NOMO-1 (cell line): ENCODE results near the gene SLC9A9.
A peak's percentile ranks its signal among the peaks of the same experiment; 100 is the strongest.
"Not testable (repeated sequence)": the region's sequence is repeated elsewhere in the genome, so short reads cannot be mapped to it uniquely, and the experiment has no call there.

Experiments used
- DNase-seq, 2 experiments: peaks; one replicate each; lab custom pipeline; 2025; ENCODE audit not compliant: unreplicated experiment in 2 of 2; lab: John Stamatoyannopoulos, UW

Gene SLC9A9

DNA sequence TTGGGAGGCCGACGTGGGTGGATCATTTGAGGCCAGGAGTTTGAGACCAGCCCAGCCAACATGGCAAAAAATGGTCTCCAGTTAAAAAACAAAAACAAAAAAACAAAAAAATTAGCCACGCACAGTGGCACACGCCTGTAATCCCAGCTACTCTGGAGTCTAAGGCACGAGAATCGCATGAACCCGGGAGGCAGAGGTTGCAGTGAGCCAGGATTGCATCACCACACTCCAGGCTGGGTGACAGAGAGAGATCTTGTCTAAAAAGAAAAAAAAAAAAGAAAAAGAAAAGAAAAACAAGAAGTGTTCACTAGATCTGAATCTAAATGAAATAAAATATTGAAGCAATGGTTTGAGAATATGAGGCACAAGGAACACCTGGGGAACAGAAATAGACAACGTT is 36.7 kb downstream of the SLC9A9 start:
- DNase-seq: peak; percentile 11 to 18

DNA sequence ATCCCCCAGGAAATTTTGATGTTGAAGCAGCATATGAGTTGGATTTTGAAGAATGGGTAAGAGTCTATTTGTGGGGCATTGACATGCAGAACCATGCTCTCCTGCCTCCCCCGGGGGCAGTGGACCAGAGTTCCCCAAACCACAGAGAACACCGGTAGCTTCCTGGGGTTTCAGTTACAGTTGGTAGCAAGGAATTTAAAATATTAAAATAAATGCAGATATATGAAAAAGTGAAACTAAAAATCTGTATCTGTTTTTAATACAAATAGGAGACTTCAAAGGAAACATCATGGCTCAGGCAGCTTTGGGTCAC is 37.4 kb downstream of the SLC9A9 start:
- peak in 1 of 2 experiments; percentile 6 for DNase-seq

DNA sequence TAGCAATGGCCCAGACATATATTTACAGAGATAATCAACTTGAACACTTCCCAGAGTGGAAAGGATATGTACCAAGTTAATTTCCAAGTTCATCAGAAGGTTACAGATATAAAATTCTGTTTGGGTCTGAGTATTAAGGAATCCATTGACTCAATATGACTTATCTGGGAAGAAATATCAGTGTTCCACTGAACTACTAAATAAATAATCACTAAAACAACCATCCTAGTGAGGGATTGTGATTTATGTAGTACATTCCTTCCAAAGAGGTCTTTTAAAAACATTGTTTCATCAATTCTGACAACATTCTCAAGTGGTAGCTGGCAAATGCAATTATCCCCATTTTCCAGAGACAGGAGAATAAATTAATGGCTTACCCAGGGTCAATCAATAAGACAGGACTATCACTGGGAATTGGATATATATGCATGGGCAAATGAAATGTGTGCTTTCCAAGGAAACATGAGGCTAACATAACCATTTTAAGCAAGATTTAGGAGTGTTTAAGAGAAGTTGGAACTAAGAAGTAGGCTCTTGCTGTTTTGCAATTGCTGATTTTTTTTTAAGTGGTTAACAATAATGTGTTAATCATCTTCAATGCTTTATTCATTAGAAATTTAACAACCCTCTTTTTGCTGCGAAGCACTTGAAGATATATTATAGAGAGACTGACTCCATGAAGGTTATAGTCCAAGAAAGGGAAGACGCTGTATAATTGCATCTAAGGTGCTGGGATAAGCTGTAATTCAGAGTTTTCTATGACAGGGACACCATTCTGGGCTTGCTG is 37.9 kb downstream of the SLC9A9 start:
- no peak for DNase-seq

DNA sequence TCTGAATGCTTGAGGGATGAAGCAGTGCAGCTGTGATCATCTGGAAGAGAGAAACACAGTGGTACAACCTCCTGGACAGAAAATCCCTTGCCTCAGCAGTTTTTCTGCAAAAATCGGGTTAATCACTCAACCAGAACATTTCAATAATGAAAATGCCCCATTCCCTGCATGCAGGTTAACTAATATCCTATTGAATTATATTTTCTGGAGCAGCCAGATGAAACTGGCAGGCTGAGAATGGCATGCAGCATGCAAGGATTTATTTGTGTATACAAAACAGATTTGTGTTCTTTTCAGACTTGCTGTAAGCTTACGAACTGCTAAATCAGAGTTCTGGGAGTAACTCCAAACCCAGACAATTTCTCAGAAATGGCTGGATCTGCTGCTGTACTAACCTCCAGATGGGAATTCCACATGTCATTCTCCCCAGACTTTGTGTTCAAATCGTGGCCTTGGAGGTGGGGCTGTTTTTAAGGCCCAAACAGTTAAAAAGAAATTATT is 39.1 kb downstream of the SLC9A9 start:
- DNase-seq: no peak

DNA sequence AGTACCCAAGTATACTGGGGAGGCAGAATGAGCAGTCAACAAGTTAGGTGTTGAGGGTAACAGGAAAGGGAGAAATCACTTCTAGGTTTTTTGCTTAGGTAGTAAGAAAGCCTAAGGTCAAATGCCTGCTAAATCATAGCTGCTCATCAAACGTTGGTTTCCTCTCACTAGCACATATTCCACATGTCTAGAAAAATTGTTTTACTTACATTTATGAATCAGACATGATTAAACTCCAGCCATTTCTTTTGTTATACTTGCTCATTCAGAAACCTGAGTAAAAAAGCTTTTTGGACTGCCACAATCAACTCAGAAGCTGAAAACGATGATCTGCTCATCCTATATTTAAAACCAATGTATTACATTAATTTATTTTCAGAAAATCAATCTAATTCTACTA is 40.2 kb downstream of the SLC9A9 start:
- no peak for DNase-seq

DNA sequence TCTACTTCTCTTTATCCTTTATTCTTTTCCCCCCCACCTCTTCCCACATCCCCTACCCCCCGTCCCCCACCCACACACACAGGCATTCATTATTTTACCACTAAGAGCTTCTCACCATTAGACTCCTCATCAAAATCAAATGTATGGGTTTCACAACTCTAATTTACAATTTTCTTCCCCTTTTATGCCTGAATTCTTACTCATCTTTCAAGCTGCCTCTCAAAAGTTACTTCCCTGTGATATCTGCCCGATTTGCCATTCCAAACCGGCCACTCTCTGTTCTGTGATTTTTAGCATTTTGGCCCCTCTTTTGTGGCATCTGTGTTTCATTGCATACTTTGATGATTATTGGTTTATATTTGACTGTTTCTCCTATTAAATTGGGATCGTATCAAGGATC is 42.2 kb downstream of the SLC9A9 start:
- DNase-seq: peak; percentile 80 to 95

DNA sequence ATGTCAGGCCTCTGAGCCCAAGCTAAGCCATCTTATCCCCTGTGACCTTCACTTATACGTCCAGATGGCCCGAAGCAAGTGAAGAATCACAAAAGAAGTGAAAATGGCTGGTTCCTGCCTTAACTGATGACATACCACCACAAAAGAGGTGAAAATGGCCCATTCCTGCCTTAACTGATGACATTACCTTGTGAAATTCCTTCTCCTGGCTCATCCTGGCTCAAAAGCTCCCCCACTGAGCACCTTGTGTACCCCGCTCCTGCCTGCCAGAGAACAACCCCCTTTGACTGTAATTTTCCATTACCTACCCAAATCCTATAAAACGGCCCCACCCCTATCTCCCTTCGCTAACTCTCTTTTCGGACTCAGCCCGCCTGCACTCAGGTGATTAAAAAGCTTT is 42.8 kb downstream of the SLC9A9 start:
- not testable (repeated sequence) for DNase-seq

DNA sequence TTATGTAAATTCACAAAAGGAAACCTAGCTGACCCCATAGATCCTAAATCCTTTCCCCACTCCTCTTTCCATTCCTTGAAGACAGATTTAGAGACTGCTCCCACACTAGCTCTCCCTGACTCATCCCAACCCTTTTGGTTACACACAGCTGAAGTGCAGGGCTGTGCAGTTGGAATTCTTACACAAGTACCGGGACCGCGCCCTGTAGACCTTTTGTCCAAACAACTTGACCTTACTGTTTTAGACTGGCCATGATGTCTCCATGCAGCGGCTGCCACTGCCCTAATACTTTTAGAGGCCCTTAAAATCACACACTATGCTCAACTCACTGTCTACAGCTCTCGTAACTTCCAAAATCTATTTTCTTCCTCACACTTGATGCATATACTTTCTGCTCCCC is 47.2 kb downstream of the SLC9A9 start:
- not testable (repeated sequence) for DNase-seq

DNA sequence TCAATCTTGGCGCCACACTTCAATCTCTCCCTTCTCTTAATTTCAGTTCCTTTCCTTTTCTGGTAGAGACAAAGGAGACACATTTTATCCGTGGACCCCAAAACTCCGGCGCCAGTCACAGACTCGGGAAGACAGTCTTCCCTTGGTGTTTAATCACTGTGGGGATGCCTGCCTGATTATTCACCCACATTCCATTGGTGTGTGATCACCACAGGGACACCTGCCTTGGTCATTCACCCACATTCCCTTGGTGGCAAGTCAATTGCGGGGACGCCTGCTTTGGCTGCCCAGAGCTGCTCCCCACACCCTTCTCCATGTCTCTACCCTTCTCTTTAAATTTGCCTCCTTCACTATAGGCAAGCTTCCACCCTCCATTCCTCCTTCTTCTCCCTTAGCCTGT is 50.1 kb downstream of the SLC9A9 start:
- DNase-seq: not testable (repeated sequence)

DNA sequence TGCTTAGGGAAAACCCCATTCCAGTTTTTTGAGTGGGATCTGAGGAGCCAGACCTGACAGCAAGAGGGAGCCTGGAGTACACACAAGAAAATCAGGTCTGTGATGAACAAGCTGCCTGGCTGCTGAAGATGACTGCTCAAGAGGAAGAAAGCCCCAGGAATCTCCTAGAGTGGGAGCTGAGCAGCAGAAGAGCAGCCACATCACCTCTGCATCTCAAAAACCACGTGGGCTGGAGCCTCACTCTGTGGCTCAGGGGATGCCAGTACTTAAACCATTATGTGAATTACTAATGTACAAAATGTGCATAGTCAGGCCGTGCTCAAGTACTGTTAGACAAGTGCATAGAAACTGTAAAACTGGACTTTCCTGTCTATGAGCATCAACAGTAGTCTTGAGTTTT is 52.4 kb downstream of the SLC9A9 start:
- no peak for DNase-seq

DNA sequence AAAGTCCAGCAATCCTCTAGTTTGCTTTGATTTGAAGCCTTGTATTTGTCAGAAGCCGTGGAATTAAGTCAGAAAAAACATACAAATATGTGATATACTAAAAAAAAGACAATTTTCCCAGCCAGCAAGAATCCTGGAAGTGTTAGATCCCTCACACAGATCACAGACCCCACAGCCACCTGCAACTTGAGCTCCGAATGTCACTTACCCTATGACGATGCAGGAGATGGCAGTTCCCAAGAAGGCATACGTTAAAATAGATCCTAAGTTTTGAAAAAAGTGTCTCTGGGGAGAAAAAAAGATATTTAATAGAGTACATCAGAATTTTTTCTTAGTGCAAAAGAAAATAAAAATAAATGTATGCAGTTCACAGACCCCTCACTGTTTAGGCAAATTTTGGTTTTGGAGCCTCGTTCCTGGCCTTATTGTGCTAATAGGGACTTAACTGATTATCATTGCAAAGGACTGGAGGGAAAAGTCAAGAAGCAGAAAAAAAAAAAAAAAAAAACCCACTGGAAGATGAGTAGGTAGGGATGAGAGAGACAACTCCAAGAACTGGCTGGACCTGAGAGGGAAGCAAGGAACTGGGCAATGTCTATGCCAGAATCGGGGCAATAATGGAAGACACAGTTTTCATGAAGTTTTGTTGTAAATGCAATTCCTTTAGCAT is 53.3 kb downstream of the SLC9A9 start:
- no peak for DNase-seq

DNA sequence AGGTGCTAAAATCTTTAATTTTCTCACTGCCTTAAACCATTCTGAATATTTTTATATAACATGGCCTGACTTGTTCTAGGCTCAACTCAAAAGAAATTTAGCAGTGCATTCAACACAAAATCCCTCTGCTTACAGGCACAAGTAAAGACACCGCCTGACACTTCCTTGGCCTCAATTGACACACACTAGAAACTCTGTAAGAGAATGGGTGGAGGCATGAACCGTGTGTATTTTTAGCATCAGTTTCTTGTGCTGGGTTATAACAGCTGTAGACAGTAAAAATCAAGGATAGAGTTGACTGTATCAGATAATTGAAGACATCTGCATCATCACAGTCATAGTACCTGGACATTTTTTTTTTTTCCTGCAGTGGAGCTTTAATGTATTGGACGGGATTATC is 54.3 kb downstream of the SLC9A9 start:
- no peak for DNase-seq

DNA sequence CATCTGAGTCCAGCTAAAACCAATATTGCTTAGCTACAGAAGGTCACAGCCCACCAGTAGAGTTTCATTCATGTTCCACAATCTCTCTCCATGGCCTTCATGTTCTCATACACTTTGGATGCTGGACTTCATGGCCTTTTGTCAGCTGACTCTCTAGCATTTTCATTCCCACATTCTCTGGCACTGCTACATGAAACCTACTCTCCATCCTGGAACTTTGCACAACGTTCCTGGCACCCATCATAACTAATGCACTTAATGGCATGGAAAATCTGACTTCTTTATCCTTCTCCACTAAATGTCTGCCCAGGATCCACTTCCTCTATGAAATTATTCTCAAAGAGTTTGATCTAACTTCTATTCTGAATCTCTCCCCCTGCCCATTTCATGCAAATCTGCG is 56.9 kb downstream of the SLC9A9 start:
- DNase-seq: no peak

DNA sequence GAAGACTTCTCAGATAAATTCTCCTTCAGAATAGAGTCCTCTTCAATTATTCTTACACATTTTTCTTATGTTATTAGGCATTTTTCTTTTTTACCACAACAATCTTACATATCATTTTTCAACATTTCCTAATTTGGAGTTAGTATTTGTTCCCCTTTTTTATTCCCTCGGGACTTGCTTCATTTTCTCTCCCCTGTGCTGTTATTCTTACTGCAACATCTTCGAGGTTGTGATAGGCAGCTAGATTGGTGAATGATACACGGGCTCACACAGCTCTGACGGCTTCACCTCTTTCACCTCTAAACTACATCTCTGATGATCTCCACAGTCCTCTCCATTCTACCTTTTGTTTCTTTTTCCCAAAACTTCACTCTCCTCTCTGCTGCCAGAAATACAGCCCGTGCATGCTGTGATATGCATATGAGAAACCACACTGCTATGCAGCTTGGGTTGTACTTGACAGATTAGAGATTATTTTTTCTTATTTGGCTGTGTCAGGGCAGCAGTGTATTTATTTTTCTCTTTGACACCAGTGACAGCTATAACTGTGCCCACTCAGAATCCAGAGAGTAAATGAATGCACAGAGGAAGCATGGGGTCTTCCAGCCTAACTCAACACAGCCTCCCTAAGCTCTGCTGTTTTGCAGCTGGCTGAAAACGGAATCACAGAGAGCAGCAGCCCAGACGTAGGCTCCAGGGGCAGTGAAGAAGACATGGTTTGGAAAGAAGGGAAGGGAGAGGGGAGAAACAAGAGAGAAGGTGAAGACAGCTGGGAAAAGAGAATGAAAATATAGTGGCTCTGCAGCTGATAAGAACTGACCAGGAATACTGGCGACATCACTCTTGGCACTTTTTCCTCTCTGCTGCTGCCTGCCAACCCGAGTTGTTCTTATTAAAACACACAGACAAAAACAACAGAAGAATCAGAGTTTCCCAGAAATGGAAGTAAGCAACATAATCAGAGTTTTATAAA is 61.8 kb downstream of the SLC9A9 start:
- DNase-seq: no peak

DNA sequence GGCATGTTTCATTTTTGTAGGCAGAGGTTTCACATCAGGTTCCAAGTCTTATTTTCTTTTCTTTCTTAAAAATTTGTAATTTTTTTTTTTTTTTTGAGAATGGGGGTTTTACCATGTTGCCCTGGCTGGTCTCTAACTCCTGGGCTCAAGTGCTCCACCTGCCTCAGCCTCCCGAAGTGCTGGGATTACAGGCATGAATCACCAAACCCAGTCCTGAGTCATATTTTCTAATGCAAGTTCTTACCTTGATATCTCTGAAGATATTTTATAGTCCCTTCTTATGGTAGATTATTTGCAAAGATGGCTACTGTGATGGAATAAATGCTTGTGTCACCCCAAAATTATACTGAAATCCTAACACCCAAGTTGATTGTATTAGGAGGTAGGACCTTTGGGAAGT is 63.8 kb downstream of the SLC9A9 start:
- DNase-seq: no peak

DNA sequence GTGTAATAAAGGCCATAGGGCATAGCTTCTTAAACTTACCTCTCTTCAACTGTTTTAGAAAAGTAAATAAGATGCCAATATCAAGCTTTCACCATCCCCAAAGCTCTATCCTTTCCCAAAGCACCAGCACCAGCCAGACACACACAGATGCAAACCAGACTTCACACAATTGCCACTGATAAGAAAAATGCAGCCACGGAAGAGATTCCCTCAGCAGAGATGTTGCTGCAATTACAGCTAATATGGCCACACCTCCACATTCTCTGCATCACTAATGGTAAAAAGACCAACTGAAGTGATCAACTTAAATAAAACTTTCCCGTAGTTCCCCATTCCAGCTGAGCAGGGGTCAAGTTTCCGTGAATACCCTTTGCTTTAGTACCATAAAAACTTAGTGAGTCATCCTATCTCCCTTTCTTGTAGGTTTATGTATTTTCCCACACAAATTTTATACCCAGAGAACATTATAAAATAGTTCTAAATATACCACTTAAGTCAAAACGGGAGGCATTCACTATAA is 64.4 kb downstream of the SLC9A9 start:
- no peak for DNase-seq

DNA sequence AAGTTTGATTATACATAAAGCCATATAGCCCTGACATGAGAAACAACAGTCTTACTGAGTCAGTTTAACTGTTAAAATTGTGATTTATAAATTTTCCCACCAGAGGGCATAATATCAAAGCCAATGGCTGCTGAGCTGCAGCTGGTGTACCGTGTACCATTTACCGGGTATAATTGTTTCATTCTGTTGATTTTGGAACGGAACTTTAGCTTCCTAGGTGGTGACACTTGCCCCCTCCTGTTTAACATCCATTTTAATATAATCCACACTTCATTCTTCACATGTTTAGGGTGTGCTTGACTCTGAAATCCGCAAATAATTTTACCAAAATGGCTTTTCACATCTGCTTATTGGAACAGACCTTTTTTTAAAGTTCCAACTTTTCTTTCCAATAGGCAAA is 72.8 kb downstream of the SLC9A9 start:
- peak; percentile 42 to 56 for DNase-seq

DNA sequence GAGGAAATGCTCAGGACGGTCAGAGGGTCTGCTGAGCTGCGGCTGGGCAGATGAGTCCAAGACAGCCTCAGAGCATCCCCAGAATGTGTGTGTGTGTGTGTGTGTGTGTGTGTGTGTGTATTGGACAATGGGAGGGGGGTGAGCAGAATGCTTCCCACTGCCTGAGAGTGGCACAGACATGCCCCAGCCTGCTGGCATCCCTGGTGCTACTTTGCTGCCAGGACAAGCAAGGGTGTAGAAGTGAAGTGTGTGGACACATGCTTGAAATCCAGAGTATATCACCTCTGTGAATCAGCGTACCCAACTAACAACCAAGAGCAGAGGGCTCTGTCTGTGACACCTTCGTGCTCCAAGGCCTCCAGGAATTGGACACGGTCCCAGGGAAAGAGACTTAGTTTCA is 76.3 kb downstream of the SLC9A9 start:
- no peak for DNase-seq

DNA sequence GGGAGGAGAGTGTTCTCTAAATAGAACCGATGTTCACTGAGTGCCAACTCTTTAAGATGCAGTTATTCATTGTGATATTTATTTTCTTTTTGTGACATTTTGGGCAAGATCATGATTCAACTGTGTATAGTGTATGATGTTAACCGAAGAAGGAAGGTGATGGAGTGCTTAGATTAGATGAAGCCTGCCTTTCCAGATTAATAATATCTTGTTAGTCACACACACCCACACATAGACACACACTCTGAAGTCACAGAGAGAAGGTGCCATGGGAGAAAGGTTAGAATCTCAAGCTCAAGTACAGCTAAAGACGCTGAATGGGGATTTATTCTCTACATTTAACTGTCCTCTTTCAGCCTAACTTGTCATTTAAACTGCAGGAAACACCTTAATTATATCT is 77.0 kb downstream of the SLC9A9 start:
- no peak for DNase-seq

DNA sequence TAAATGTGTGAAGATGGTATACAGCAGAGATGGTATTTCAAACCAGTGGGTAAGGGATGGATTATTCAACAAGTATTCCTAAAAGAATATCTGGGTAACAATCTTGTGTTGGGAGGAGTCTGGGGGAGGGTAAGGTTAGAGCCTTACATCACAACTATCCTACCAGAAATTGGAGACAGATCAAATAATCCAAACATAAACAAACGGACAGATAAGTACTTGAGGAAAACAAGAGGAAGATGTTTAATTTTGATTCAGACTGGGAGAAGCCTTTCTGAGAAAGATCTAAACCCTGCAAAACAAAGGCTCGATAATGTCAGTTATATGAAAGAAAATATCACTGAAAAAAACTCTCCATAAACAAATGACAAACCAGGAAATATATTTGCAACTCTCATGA is 77.9 kb downstream of the SLC9A9 start:
- DNase-seq: no peak

DNA sequence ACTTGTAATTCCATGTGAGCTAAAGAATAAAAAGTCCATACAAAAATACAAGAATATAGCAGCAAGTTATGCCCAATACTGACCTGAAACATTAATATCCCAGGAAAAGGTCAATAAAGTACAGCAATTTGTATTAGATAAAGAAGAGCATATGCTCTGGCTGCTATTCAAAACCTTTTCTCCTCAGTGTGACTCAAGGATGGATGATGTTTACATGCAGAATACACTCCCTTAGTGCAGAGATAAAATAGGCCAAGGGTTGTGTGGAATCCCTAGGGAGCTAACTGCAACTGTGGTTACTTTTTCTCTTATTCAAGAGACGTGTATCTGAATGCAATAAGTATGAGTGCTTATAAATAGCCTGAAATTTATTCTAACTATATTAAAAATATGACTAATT is 78.7 kb downstream of the SLC9A9 start:
- no peak for DNase-seq
